K562 (cell line): ENCODE results near the gene ITGB5. TPM values are rescaled to one million over a fixed set of nuclear protein-coding genes. Genes with fewer than 3 reads are reported as not detected.

Experiments used
- ATAC-seq: fragments of 200-7000 bp; cut with Tn5 transposase; 3 replicates; pipeline ENCODE4 v1.9.1; 2020; ENCODE audit warnings: moderate library complexity
- BruUV-seq: library from RNA; stranded (reverse); fragments of 400-500 nt; replicated peaks from 2 replicates; lab custom pipeline; 2021; lab: Mats Ljungman, UMichigan
- CTCF ChIA-PET: fragments of 300-600 bp; formaldehyde crosslinking; extraction: SDS; loops from one replicate; lab custom pipeline; 2021; ENCODE audit warnings: low intra/inter-chr PET ratio; lab: Yijun Ruan, JAX
- POLR2A ChIA-PET: fragments of 300-600, 350-650 bp; sonication (Branson Sonifier 250); formaldehyde crosslinking; extraction: SDS; loops from one replicate; lab custom pipeline; 2021; ENCODE audit warnings: antibody characterized with exemption, inconsistent platforms; lab: Yijun Ruan, JAX
- DNase-seq, 4 experiments: peaks; one replicate each; pipeline versions ENCODE4 v3.0.0 to v3.0.0-alpha.2; 2011 to 2018; ENCODE audit warnings: low spot score in 3 of 4, mixed read lengths in 3 of 4; ENCODE audit errors: extremely low read depth in 1 of 4
- FAIRE-seq: peaks from 2 replicates; lab custom pipeline; 2011; peaks lifted over from hg19 to GRCh38; lab: Jason Lieb, UNC
- H2AFZ ChIP-seq: 2 replicates; pipeline ENCODE4 v1.6.0; 2011; ENCODE audit warnings: low read depth, low read length, control low read depth, inconsistent platforms
- H3K27ac ChIP-seq: fragments of 200-600 bp; 3 replicates; pipeline ENCODE4 v1.8.0; 2011; ENCODE audit warnings: low read depth, mild to moderate bottlenecking, control low read depth, inconsistent platforms, low read length, moderate library complexity, mixed read lengths; ENCODE audit errors: extremely low read depth
- H3K27me3 ChIP-seq, 2 experiments: fragments of 300-600 bp in 1 of 2; 2 replicates in 1 of 2; 3 replicates in 1 of 2; pipeline versions ENCODE4 v1.6.0 to v1.8.0; 2011; ENCODE audit warnings: inconsistent platforms in 2 of 2, low read length in 2 of 2, mild to moderate bottlenecking in 1 of 2, mixed read lengths in 1 of 2, moderate library complexity in 1 of 2; ENCODE audit not compliant: control insufficient read depth in 2 of 2, insufficient read depth in 2 of 2
- H3K36me3 ChIP-seq: fragments of 300-600 bp; 3 replicates; pipeline ENCODE4 v1.8.0; 2011; ENCODE audit warnings: mild to moderate bottlenecking, low read length, inconsistent platforms; ENCODE audit not compliant: control insufficient read depth, insufficient read depth
- H3K4me1 ChIP-seq, 2 experiments: fragments of 200-600 bp in 1 of 2; replicated peaks in 1 of 2; 2 replicates in 1 of 2; 3 replicates in 1 of 2; pipeline versions ENCODE4 v1.5.1 to v1.8.0; 2011; ENCODE audit warnings: inconsistent platforms in 2 of 2, low read length in 2 of 2, mild to moderate bottlenecking in 1 of 2, mixed read lengths in 1 of 2, moderate library complexity in 1 of 2; ENCODE audit not compliant: control insufficient read depth in 2 of 2, insufficient read depth in 2 of 2
- H3K4me2 ChIP-seq: 2 replicates; pipeline ENCODE4 v1.6.1; 2011; ENCODE audit warnings: low read length, control low read depth, inconsistent platforms, mixed read lengths; ENCODE audit not compliant: insufficient read depth
- H3K4me3 ChIP-seq: fragments of 200-600 bp; sonication (generic), shearing (Covaris generic); 2 replicates; pipeline ENCODE4 v1.5.1; 2016; ENCODE audit warnings: control low read depth, inconsistent platforms
- H3K79me2 ChIP-seq: fragments of 200-600 bp; 3 replicates; pipeline ENCODE4 v1.8.0; 2011; ENCODE audit warnings: low read length, inconsistent platforms; ENCODE audit not compliant: control insufficient read depth, insufficient read depth
- H3K9ac ChIP-seq, 2 experiments: 2 replicates each; pipeline versions ENCODE4 v1.6.0 to v1.6.1; 2011; ENCODE audit warnings: low read depth in 2 of 2, low read length in 2 of 2, control low read depth in 1 of 2, inconsistent platforms in 1 of 2, mild to moderate bottlenecking in 1 of 2, mixed read lengths in 1 of 2; ENCODE audit not compliant: insufficient read depth in 1 of 2
- H3K9me1 ChIP-seq: one replicate; pipeline ENCODE4 v1.6.0; 2011; ENCODE audit warnings: inconsistent platforms, mild to moderate bottlenecking, low read length, moderate library complexity; ENCODE audit not compliant: control insufficient read depth, insufficient read depth
- H3K9me3 ChIP-seq: replicated peaks from 2 replicates; pipeline ENCODE4 v1.5.1; 2011; ENCODE audit warnings: low read depth, low read length, inconsistent platforms; ENCODE audit not compliant: control insufficient read depth, insufficient read depth
- H4K20me1 ChIP-seq: replicated peaks from 2 replicates; pipeline ENCODE4 v1.6.1; 2011; ENCODE audit warnings: low read length, inconsistent platforms, mixed read lengths; ENCODE audit not compliant: control insufficient read depth, insufficient read depth
- ASH1L ChIP-seq: fragments of 450-650 bp; IDR thresholded peaks from 2 replicates; pipeline ENCODE4 v1.6.1; 2018; ENCODE audit warnings: borderline replicate concordance, mild to moderate bottlenecking, low read depth; ENCODE audit not compliant: partially characterized antibody
- CCNT2 ChIP-seq: IDR thresholded peaks from 2 replicates; pipeline ENCODE4 v1.6.1; 2011; ENCODE audit warnings: borderline replicate concordance, low read depth, mild to moderate bottlenecking, moderate library complexity, mixed read lengths, low read length; ENCODE audit not compliant: insufficient read length; ENCODE audit errors: extremely low read depth
- CHCHD3 ChIP-seq: fragments of 250-450 bp; sonication (Bioruptor Pico); IDR thresholded peaks from 2 replicates; pipeline ENCODE4 v2.1.2; 2022; ENCODE audit warnings: mild to moderate bottlenecking
- CTBP1 ChIP-seq: fragments of 450-650 bp; IDR thresholded peaks from 2 replicates; pipeline ENCODE4 v1.6.1; 2016; ENCODE audit warnings: borderline replicate concordance
- E2F1 ChIP-seq: sonication (generic); formaldehyde crosslinking; IDR thresholded peaks from 2 replicates; pipeline ENCODE4 v1.8.1; 2023; ENCODE audit warnings: mild to moderate bottlenecking, missing genetic modification reagents, moderate library complexity
- HNRNPL ChIP-seq: fragments of 200-400 bp; formaldehyde crosslinking; IDR thresholded peaks from 2 replicates; pipeline ENCODE4 v1.6.1; 2017; ENCODE audit warnings: low read depth, mild to moderate bottlenecking, low read length
- KLF6 ChIP-seq: fragments of 250-450 bp; sonication (Bioruptor Pico); IDR thresholded peaks from 2 replicates; pipeline ENCODE4 v1.4.0; 2020; ENCODE audit warnings: mild to moderate bottlenecking, moderate library complexity, borderline replicate concordance
- MEIS2 ChIP-seq: fragments of 450-650 bp; IDR thresholded peaks from 2 replicates; pipeline ENCODE4 v1.6.1; 2014; ENCODE audit warnings: mild to moderate bottlenecking; ENCODE audit not compliant: partially characterized antibody
- SOX6 ChIP-seq: fragments of 450-650 bp; IDR thresholded peaks from 2 replicates; pipeline ENCODE4 v1.6.1; 2014; ENCODE audit warnings: mild to moderate bottlenecking
- ZNF395 ChIP-seq: fragments of 200-800 bp; sonication (Bioruptor generic); IDR thresholded peaks from 2 replicates; pipeline ENCODE4 v1.6.1; 2017; ENCODE audit warnings: missing genetic modification characterization, missing compliant biosample characterization
- ZNF512 ChIP-seq: IDR thresholded peaks from 2 replicates; pipeline ENCODE4 v1.6.1; 2016; ENCODE audit warnings: missing genetic modification characterization, missing compliant biosample characterization
- WGBS: fragments of 100-300 bp; shearing (Covaris generic); methylation state at CpG from one replicate; pipeline ENCODE4 v1.1.6; 2016; ENCODE audit warnings: low coverage, mixed read lengths; ENCODE audit not compliant: insufficient coverage; ENCODE audit errors: missing lambda C conversion rate; 5-methylcytosine and 5-hydroxymethylcytosine counted together
- in situ Hi-C: fragments of 300-500 bp; cut with MboI; formaldehyde crosslinking; loops from 4 replicates; pipeline ENCODE4 v1.15.0; 2018; ENCODE audit warnings: inconsistent platforms, mixed read lengths
- intact Hi-C: fragments of 100-400 bp; cut with micrococcal nuclease; formaldehyde crosslinking; loops from 2 replicates; pipeline ENCODE4 v1.14.2; 2022
- polyA plus RNA-seq, 8 experiments: library from polyadenylated mRNA; depleted of rRNA in 4 of 8; stranded (reverse) in 5 of 8; unstranded in 3 of 8; fragments of >200 nt; fragmentation: Nextera tagmentation in 2 of 8; fragmentation: Illumina TruSeq in 1 of 8; extraction: Ambion mirVana in 2 of 8; extraction: Trizol in 1 of 8; gene quantifications; 2 replicates each; pipeline versions ENCODE4 v1.2.1 to v1.2.3, GENCODE V29; 2011 to 2014; ENCODE audit warnings: inconsistent platforms in 1 of 8, missing spikeins in 1 of 8
- total RNA-seq, 7 experiments: library from RNA; depleted of rRNA in 6 of 7; stranded (reverse); fragments of >200 nt in 6 of 7; fragmentation: Illumina TruSeq in 2 of 7; extraction: Trizol in 2 of 7; gene quantifications; 2 replicates each; pipeline versions ENCODE4 v1.2.1 to v1.2.3, GENCODE V29; 2011 to 2021; ENCODE audit warnings: low replicate concordance in 1 of 7

ITGB5 gene
- total and polyA plus RNA-seq, 9 of the 15 experiments (the other 6 are each of a cell fraction or from before 2014, with no cell fraction given): 1.7 to 46.8 (median 9.9) TPM

DNA sequence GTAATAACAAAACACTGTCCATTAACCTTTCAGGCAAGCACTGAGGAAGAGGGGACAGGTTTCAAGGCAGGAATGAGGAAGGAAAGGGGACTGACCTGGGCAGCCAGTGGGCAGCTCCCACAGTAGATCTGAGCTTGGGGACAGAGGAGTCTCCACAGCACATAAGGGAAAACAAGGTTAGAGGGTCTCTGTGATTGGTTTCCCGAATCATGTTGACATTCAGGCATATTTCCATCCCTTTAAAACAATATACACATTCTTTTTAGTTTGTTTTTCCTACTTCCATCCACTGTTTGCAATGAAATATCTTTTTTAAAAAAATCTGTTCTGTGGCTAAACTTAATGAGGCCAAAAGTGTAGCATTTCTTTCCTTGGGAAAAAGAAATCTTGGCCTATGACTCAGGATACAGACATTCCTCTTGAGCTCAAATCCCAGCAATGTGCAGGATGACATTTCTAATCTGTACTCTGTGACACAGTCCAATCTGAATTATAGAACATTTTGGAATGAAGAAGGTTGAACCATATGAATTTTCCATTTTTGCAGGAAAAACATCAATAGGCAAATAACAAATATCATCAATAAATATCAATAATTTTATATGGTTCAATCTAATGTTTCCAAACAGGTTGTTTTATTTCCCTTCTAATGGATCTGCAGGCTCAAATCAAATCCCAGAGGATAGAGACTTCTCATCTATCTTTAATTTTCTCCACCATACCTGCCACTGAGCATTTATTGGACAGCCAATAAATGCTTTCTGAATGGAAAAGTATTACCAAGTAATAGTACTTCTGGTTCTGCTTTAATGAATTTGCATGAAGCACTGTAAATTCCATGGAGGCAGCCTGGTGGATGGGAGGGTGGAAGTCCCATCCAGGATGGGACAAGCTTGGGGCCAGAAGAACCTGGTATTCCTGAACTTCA lies 54.1 kb downstream of the ITGB5 start (continued):
- TF ChIP-seq E2F1 (no peak), KLF6 (CRISPR knock-in tag) (no peak)

GRCh38 chr3:124831628-124832199 lies 55.5 kb downstream of the ITGB5 start:
- peak; percentile 38; the same call in 2 of the 3 replicates for ATAC-seq
- H3K27ac ChIP-seq: no peak overlapping the region
- H3K4me3 ChIP-seq: no peak overlapping the region
- 0% methylated on average over 4 of the region's 4 CpGs for WGBS
- peak overlapping the region; percentile 1; the same call in 1 of the 2 replicates for H3K4me2 ChIP-seq
- BruUV-seq: no TSS peak
- H3K9me3 ChIP-seq: no peaks in the 10 kb centered on the region
- H3K9ac ChIP-seq: no peak overlapping the region
- ChIA-PET POLR2A (interaction anchor here (1.6 to 1.8 kb wide), 2 partner anchors 14 to 22 kb away, joined by 5 to 6 read pairs; no protein-coding TSS in a partner anchor), CTCF (no interaction called here)
- no peaks in the 10 kb centered on the region for H3K79me2 ChIP-seq
- in situ Hi-C loops: no loop called here
- peaks cover 9 to 20% of the 10 kb centered on the region in 2 experiments; a peak in 4 of 5 replicates for H3K4me1 ChIP-seq
- H3K27me3 ChIP-seq: no peaks in the 10 kb centered on the region
- DNase-seq: peak in 2 of 4 experiments; percentile 27 to 41
- H3K9me1 ChIP-seq: no peaks in the 10 kb centered on the region
- FAIRE-seq: no peak
- no peaks in the 10 kb centered on the region for H4K20me1 ChIP-seq
- no peak overlapping the region for H2AFZ ChIP-seq
- H3K36me3 ChIP-seq: no peaks in the 10 kb centered on the region; the same call in 2 of the 3 replicates
- intact Hi-C loops: loop anchor here (10.0 kb wide), 1 partner anchor 53 kb away; the partner anchor contains the start of gene ITGB5
- TF ChIP-seq MEIS2: peak; percentile 8
- TF ChIP-seq CTBP1: peak; percentile 15; the same call in 1 of the 2 replicates
- TF ChIP-seq CCNT2: peak; percentile 22
- TF ChIP-seq ZNF512 (tag): no peak
- no peak for TF ChIP-seq HNRNPL
- no peak for TF ChIP-seq ZNF395 (CRISPR knock-in tag)
- TF ChIP-seq CHCHD3 (CRISPR knock-in tag): no peak
- no peak for TF ChIP-seq ASH1L
- peak; percentile 51; the same call in 1 of the 2 replicates for TF ChIP-seq SOX6
